Measurements from ENCODE around the gene DENND2C. TPM values are rescaled to one million over a fixed set of nuclear protein-coding genes. Genes with fewer than 3 reads are reported as not detected.

DENND2C gene
- 8.8 and 9.2 TPM in 2 replicates for total RNA-seq

GRCh38 chr1:114669562-114670082, at the start of gene DENND2C:
TSS of gene DENND2C (minus strand) at chr1:114670049. CDS start at chr1:114625984, 44,065 bp downstream.

GRCh38 chr1:114716304-114717170, 46.7 kb upstream of the DENND2C start, which contains the start of gene NRAS:
TSS of gene NRAS (minus strand) at chr1:114716771. CDS start at chr1:114716160, 611 bp downstream.

DNA sequence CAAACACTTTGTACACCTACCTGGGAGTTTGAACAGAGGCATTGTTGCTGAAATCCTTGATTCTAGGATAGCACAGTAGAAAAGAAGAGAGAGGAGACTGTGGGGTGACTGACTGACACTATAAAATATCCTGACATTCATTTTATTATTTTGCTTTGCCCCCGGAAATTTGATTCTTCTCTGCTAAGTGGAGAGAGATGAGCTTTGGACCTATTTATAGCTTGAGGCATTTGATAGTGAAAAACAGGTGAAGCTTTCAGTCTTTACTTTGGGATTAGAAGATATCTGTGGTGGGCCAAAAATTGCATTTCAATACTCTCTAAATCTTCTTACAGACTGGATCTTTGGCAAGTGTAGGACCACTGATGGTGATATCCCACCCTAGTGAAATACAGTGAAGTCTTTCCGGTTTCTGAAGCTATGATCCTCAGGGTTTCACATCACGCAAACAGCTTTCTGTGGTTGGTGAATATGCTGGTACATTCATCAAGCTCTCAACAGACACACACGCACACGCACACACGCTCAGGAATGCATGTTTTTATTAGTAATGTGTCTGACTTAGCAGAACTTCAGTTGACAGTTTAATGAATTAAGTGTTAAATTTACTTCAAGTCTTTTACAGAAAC, 25.7 kb upstream of the DENND2C start, which contains the start of gene AMPD1:
Gene AMPD1 (minus strand): TSS at position 117 of the 629 bp plus-strand sequence. CDS start 75 bp downstream, at position 42.

GRCh38 chr1:114581335-114582287, 88.2 kb downstream of the DENND2C start, which contains the start of gene BCAS2:
TSS of gene BCAS2 (minus strand) at chr1:114581615. CDS start at chr1:114581591, 24 bp downstream.

Other genes starting within 250 kb of the DENND2C start
- gene TRIM33, start 158.8 kb downstream of the DENND2C start, total RNA-seq = 24.9 and 27.6 TPM in 2 replicates
- gene BCAS2, start 88.4 kb downstream of the DENND2C start, total RNA-seq = 27.1 and 35.9 TPM in 2 replicates
- gene AMPD1, start 25.5 kb upstream of the DENND2C start, total RNA-seq = not detected in 2 replicates
- 81.3 and 83.0 TPM in 2 replicates for gene NRAS, start 46.7 kb upstream of the DENND2C start, total RNA-seq
- 1,242 and 1,821 TPM in 2 replicates for gene CSDE1, start 87.9 kb upstream of the DENND2C start, total RNA-seq
- gene SIKE1, start 110.6 kb upstream of the DENND2C start, total RNA-seq = 30.5 and 44.3 TPM in 2 replicates
- gene SYCP1, start 184.8 kb upstream of the DENND2C start, total RNA-seq = not detected in 2 replicates